HG02642 (cell line): ENCODE data around the gene TBC1D1.

Experiments
- ATAC-seq: cut with Tn5 transposase; IDR thresholded peaks from one replicate; pipeline ENCODE4 v1.9.1; 2021; ENCODE audit warnings: mild to moderate bottlenecking; ENCODE audit not compliant: unreplicated experiment, poor library complexity

The TBC1D1 gene

GRCh38 chr4:38154681-38155588 is 264.1 kb downstream of the TBC1D1 start:
- no peak for ATAC-seq

GRCh38 chr4:38155589-38156294 is 264.9 kb downstream of the TBC1D1 start:
- no peak for ATAC-seq

GRCh38 chr4:38157592-38157991 is 266.7 kb downstream of the TBC1D1 start:
- ATAC-seq, result no peak

- ATAC-seq, result peak; percentile 88
Observed at GRCh38 chr4:38160487-38161207, 269.8 kb downstream of the TBC1D1 start.

GRCh38 chr4:38161208-38162113 is 270.6 kb downstream of the TBC1D1 start:
- ATAC-seq, result no peak

GRCh38 chr4:38162240-38162784 is 271.4 kb downstream of the TBC1D1 start:
- no peak for ATAC-seq

GRCh38 chr4:38163216-38164006 is 272.5 kb downstream of the TBC1D1 start:
- ATAC-seq, result no peak

- no peak for ATAC-seq
Observed at GRCh38 chr4:38164346-38164745, 273.5 kb downstream of the TBC1D1 start.

GRCh38 chr4:38166082-38166481 is 275.2 kb downstream of the TBC1D1 start:
- no peak for ATAC-seq

GRCh38 chr4:38166768-38167167 is 275.9 kb downstream of the TBC1D1 start:
- ATAC-seq, result no peak

GRCh38 chr4:38167973-38168372 is 277.1 kb downstream of the TBC1D1 start:
- ATAC-seq, result no peak

- no peak for ATAC-seq
Observed at GRCh38 chr4:38169524-38169923, 278.6 kb downstream of the TBC1D1 start.

GRCh38 chr4:38170338-38171169 is 279.7 kb downstream of the TBC1D1 start:
- ATAC-seq, result no peak

- no peak for ATAC-seq
Observed at GRCh38 chr4:38172078-38172477, 281.2 kb downstream of the TBC1D1 start.

GRCh38 chr4:38173935-38174518 is 283.1 kb downstream of the TBC1D1 start:
- ATAC-seq, result no peak

GRCh38 chr4:38174801-38175200 is 283.9 kb downstream of the TBC1D1 start:
- ATAC-seq, result no peak

GRCh38 chr4:38176165-38176564 is 285.3 kb downstream of the TBC1D1 start:
- no peak for ATAC-seq
